H1 (cell line): Measurements from ENCODE around the gene PKN1. TPM values are rescaled to one million over a fixed set of nuclear protein-coding genes. Genes with fewer than 3 reads are reported as not detected.

Source experiments
- CTCF ChIA-PET: fragments of 300-600 bp; sonication (Branson Sonifier 250); formaldehyde crosslinking; loops from one replicate; lab custom pipeline; 2021; ENCODE audit not compliant: partially characterized antibody; lab: Charles Lee
- POLR2A ChIA-PET: fragments of 300-600 bp; sonication (Branson Sonifier 250); formaldehyde crosslinking; loops from one replicate; lab custom pipeline; 2021; ENCODE audit warnings: inconsistent platforms; ENCODE audit not compliant: partially characterized antibody; lab: Charles Lee
- DNase-seq, 2 experiments: peaks; one replicate each; pipeline versions ENCODE4 v3.0.0 to v3.0.0-alpha.2; 2010 to 2022; ENCODE audit warnings: low spot score in 2 of 2, low read depth in 1 of 2, mixed read lengths in 1 of 2
- FAIRE-seq: peaks from 2 replicates; lab custom pipeline; 2011; peaks lifted over from hg19 to GRCh38; lab: Jason Lieb, UNC
- H2AFZ ChIP-seq: 2 replicates; pipeline ENCODE4 v1.8.1; 2012; ENCODE audit warnings: low read length, inconsistent platforms
- H2AK5ac ChIP-seq: 2 replicates; pipeline ENCODE4 v1.6.1; 2013; ENCODE audit warnings: low read depth, low read length
- H2BK120ac ChIP-seq: replicated peaks from 2 replicates; pipeline ENCODE3; 2013; ENCODE audit warnings: low read depth, low read length, inconsistent platforms
- H2BK12ac ChIP-seq: 2 replicates; pipeline ENCODE4 v1.6.1; 2013; ENCODE audit warnings: low read depth, low read length
- H2BK15ac ChIP-seq: 2 replicates; pipeline ENCODE4 v1.6.1; 2013; ENCODE audit warnings: low read length
- H2BK20ac ChIP-seq: 2 replicates; pipeline ENCODE4 v1.6.1; 2013; ENCODE audit warnings: low read length
- H2BK5ac ChIP-seq: 2 replicates; pipeline ENCODE4 v1.6.1; 2013; ENCODE audit warnings: low read depth, low read length
- H3K14ac ChIP-seq: 2 replicates; pipeline ENCODE4 v1.6.1; 2013; ENCODE audit warnings: inconsistent platforms; ENCODE audit not compliant: insufficient read length
- H3K18ac ChIP-seq: 2 replicates; pipeline ENCODE4 v1.6.1; 2013; ENCODE audit warnings: low read length; ENCODE audit errors: extremely low read depth
- H3K23ac ChIP-seq: 2 replicates; pipeline ENCODE4 v1.6.1; 2013; ENCODE audit warnings: inconsistent platforms; ENCODE audit not compliant: insufficient read length
- H3K23me2 ChIP-seq: 2 replicates; pipeline ENCODE4 v1.6.1; 2013; ENCODE audit warnings: low read depth, low read length
- H3K27ac ChIP-seq: 2 replicates; pipeline ENCODE4 v1.6.1; 2011; ENCODE audit warnings: low read depth, low read length, inconsistent platforms
- H3K27me3 ChIP-seq, 4 experiments: replicated peaks in 1 of 4; 1 replicate in 1 of 4; 2 replicates in 3 of 4; pipeline versions ENCODE4 v1.6.1 to v1.8.1; 2011 to 2013; ENCODE audit warnings: low read length in 3 of 4, mild to moderate bottlenecking in 3 of 4, inconsistent platforms in 2 of 4, mixed read lengths in 2 of 4, moderate library complexity in 1 of 4; ENCODE audit not compliant: control insufficient read depth in 3 of 4, insufficient read depth in 3 of 4; ENCODE audit errors: extremely low read depth in 1 of 4
- H3K36me3 ChIP-seq, 4 experiments: 2 replicates each; pipeline versions ENCODE4 v1.6.1 to v1.8.1; 2011 to 2013; ENCODE audit warnings: mild to moderate bottlenecking in 4 of 4, low read length in 3 of 4, moderate library complexity in 2 of 4, control low read depth in 1 of 4, inconsistent platforms in 1 of 4; ENCODE audit not compliant: insufficient read depth in 4 of 4, control insufficient read depth in 2 of 4
- H3K4ac ChIP-seq: replicated peaks from 2 replicates; pipeline ENCODE3; 2013; ENCODE audit warnings: low read length, low read depth, mixed read lengths, inconsistent platforms; ENCODE audit not compliant: insufficient read length
- H3K4me1 ChIP-seq, 4 experiments: replicated peaks in 1 of 4; 1 replicate in 1 of 4; 2 replicates in 3 of 4; pipeline versions ENCODE4 v1.6.1 to v1.8.1; 2011 to 2013; ENCODE audit warnings: low read length in 3 of 4, inconsistent platforms in 2 of 4, mixed read lengths in 1 of 4; ENCODE audit not compliant: insufficient read depth in 4 of 4, control insufficient read depth in 3 of 4
- H3K4me2 ChIP-seq, 2 experiments: 2 replicates each; pipeline versions ENCODE4 v1.6.1 to v1.8.1; 2011 to 2013; ENCODE audit warnings: low read depth in 2 of 2, low read length in 2 of 2, control low read depth in 1 of 2, inconsistent platforms in 1 of 2, mild to moderate bottlenecking in 1 of 2; ENCODE audit not compliant: insufficient read depth in 1 of 2
- H3K4me3 ChIP-seq, 4 experiments: fragments of 200-600, 300-600 bp in 1 of 4; sonication (generic), shearing (Covaris generic), sonication (Bioruptor Twin) in 1 of 4; 2 replicates each; pipeline versions ENCODE4 v1.5.1 to v1.8.1; 2011 to 2016; ENCODE audit warnings: low read length in 4 of 4, low read depth in 3 of 4, control low read depth in 2 of 4, inconsistent platforms in 2 of 4, mild to moderate bottlenecking in 2 of 4, mixed read lengths in 1 of 4, moderate library complexity in 1 of 4; ENCODE audit not compliant: insufficient read depth in 2 of 4; ENCODE audit errors: extremely low read depth in 1 of 4
- H3K56ac ChIP-seq: replicated peaks from 2 replicates; pipeline ENCODE3; 2013; ENCODE audit warnings: low read depth, mild to moderate bottlenecking, mixed read lengths, low read length, inconsistent platforms; ENCODE audit not compliant: insufficient read length
- H3K79me1 ChIP-seq: 2 replicates; pipeline ENCODE4 v1.6.1; 2013; ENCODE audit warnings: low read depth, low read length, control low read depth
- H3K79me2 ChIP-seq, 2 experiments: 2 replicates each; pipeline versions ENCODE4 v1.6.1 to v1.8.1; 2012 to 2013; ENCODE audit warnings: low read length in 2 of 2, mild to moderate bottlenecking in 2 of 2, inconsistent platforms in 1 of 2; ENCODE audit not compliant: insufficient read depth in 2 of 2, control insufficient read depth in 1 of 2
- H3K9ac ChIP-seq, 4 experiments: replicated peaks in 1 of 4; 1 replicate in 1 of 4; 2 replicates in 3 of 4; pipeline versions ENCODE4 v1.6.1 to v1.8.1; 2011 to 2013; ENCODE audit warnings: low read depth in 3 of 4, low read length in 3 of 4, control low read depth in 2 of 4, mild to moderate bottlenecking in 2 of 4, moderate library complexity in 2 of 4, inconsistent platforms in 1 of 4; ENCODE audit errors: extremely low read depth in 1 of 4
- H3K9me3 ChIP-seq, 2 experiments: 2 replicates each; pipeline versions ENCODE4 v1.6.1 to v1.8.1; 2012 to 2013; ENCODE audit warnings: mild to moderate bottlenecking in 2 of 2, moderate library complexity in 2 of 2, control low read depth in 1 of 2, inconsistent platforms in 1 of 2, low read depth in 1 of 2, low read length in 1 of 2, mixed read lengths in 1 of 2; ENCODE audit not compliant: insufficient read depth in 2 of 2
- H4K20me1 ChIP-seq, 2 experiments: replicated peaks in 1 of 2; 2 replicates each; pipeline versions ENCODE3 to v1.8.1; 2011 to 2013; ENCODE audit warnings: inconsistent platforms in 2 of 2, low read length in 2 of 2, mild to moderate bottlenecking in 1 of 2; ENCODE audit not compliant: insufficient read depth in 2 of 2, control insufficient read depth in 1 of 2
- H4K5ac ChIP-seq: 2 replicates; pipeline ENCODE4 v1.6.1; 2013; ENCODE audit warnings: low read length, low read depth, mixed read lengths, inconsistent platforms; ENCODE audit not compliant: insufficient read length
- H4K8ac ChIP-seq: 2 replicates; pipeline ENCODE4 v1.8.0; 2013; ENCODE audit warnings: mild to moderate bottlenecking, moderate library complexity, low read length, inconsistent platforms; ENCODE audit not compliant: insufficient read depth; ENCODE audit errors: extremely low read depth
- H4K91ac ChIP-seq: replicated peaks from 2 replicates; pipeline ENCODE3; 2013; ENCODE audit warnings: low read length, mixed read lengths, inconsistent platforms; ENCODE audit not compliant: insufficient read length
- PHF8 ChIP-seq: fragments of 200-600 bp; sonication (generic); conservative IDR thresholded peaks from 2 replicates; pipeline ENCODE4 v1.7.1; 2012; ENCODE audit warnings: low read depth, mild to moderate bottlenecking, inconsistent platforms, low read length, moderate library complexity
- WGBS, 2 experiments: shearing (Covaris generic) in 1 of 2; methylation state at CpG; one replicate each; pipeline versions ENCODE4 v1.1.6 to v1.1.7; 2013 to 2015; ENCODE audit warnings: low lambda C conversion rate in 2 of 2, mixed read lengths in 2 of 2, inconsistent platforms in 1 of 2, low coverage in 1 of 2, missing lambda C conversion rate in 1 of 2; ENCODE audit not compliant: insufficient replicate concordance in 2 of 2, insufficient coverage in 1 of 2, insufficient read length in 1 of 2; ENCODE audit errors: extremely low coverage in 1 of 2, missing lambda C conversion rate in 1 of 2; 5-methylcytosine and 5-hydroxymethylcytosine counted together
- polyA plus RNA-seq, 7 experiments: library from polyadenylated mRNA; depleted of rRNA in 3 of 7; stranded (reverse) in 5 of 7; unstranded in 2 of 7; fragments of >200 nt in 5 of 7; fragments of 200-250 nt in 2 of 7; gene quantifications; 1 replicate in 5 of 7; 2 replicates in 1 of 7; 4 replicates in 1 of 7; pipeline versions ENCODE4 v1.2.1 to v1.2.3, GENCODE V29; 2011 to 2013; ENCODE audit warnings: missing spikeins in 2 of 7, mixed read lengths in 2 of 7
- total RNA-seq: library from RNA; stranded (reverse); fragmentation: NEBNext Ultra II Directional; extraction: Animal tissue kit (Norgen Biotek cat#: 25700); gene quantifications from 2 replicates; pipeline ENCODE4 v1.2.1, GENCODE V29; 2021

The PKN1 gene
- total and polyA plus RNA-seq, 2 of the 8 experiments (the other 6 are each of a cell fraction or from before 2014, with no cell fraction given) = 65.2 to 162 TPM

DNA sequence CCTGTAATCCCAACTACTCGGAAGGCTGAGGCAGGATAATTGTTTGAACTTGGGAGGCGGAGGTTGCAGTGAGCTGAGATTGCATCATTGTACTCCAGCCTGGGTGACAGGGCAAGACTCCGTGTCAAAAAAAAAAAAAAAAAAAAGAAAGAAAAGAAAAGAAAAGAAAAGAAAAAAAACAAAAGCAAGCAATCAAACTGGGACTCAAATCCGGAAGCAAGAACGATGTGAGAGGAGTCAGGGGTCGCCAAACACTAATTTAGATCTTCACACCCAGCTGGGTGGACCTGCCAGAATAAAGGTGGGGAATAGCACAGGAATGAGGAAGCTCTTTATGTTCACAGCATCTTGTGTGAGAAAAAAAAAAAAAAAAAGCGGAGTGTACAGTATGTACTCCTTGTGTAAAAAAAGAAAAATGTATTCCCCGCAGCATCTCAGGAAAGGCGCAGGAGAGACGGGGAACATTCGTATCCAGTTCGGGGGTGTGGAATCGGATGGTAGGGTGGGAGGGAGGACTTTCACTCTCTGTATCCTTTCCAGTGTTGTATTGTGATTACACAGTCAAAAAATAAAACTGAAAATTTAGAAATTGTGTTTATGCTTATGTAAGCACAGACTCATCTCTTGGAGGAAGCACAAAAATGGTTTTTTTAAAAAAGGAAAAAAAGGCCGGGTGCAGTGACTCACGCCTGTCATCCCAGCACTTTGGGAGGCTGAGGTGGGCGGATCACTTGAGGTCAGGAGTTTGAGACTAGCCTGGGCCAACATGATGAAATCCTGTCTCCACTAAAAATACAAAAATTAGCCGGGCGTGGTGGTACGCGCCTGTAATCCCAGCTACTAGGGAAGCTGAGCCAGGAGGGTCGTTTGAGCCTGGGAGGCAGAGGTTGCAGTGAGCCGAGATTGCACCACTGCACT, 77.5 kb downstream of the PKN1 start:
- TF ChIP-seq PHF8 = no peak
- H2BK120ac ChIP-seq = no peak overlapping the region
- H2AK5ac ChIP-seq = no peak overlapping the region
- H4K5ac ChIP-seq = no peak overlapping the region
- H3K18ac ChIP-seq = no peak overlapping the region
- no peak overlapping the region for H4K91ac ChIP-seq
- no peak overlapping the region for H3K27ac ChIP-seq
- ChIA-PET CTCF (interaction anchor here (0.8 to 1.3 kb wide), 4 partner anchors 13 to 745 kb away, joined by 3 to 4 read pairs (median 4); no protein-coding TSS in a partner anchor), POLR2A (interaction anchor here (0.7 to 1.5 kb wide), 2 partner anchors 15 to 40 kb away, joined by 3 to 5 read pairs; partner anchors contain the start of gene GIPC1)
- no peaks in the 10 kb centered on the region for H3K9me3 ChIP-seq
- no peak overlapping the region for H3K56ac ChIP-seq
- H2BK20ac ChIP-seq = no peak overlapping the region
- peaks cover 0 to 4% of the 10 kb centered on the region in 2 experiments; a peak in 1 of 4 replicates for H3K79me2 ChIP-seq
- no peak overlapping the region for H3K4me3 ChIP-seq
- H3K4ac ChIP-seq = no peak overlapping the region
- no peak overlapping the region for H2AFZ ChIP-seq
- no peak overlapping the region for H2BK12ac ChIP-seq
- FAIRE-seq (no peak), DNase-seq (no peak)
- H3K23me2 ChIP-seq = no peaks in the 10 kb centered on the region
- H3K4me2 ChIP-seq = no peak overlapping the region
- H3K4me1 ChIP-seq = peaks cover 0 to 4% (median 2%) of the 10 kb centered on the region in 4 experiments; a peak in 3 of 7 replicates
- peaks cover 0 to 10% of the 10 kb centered on the region in 2 experiments for H4K20me1 ChIP-seq
- H3K14ac ChIP-seq = no peak overlapping the region
- WGBS, 2 experiments = 92% methylated on average over 19 of the region's 22 CpGs; no CpG with 5 or more reads in 1 of the 2 experiments
- no peak overlapping the region for H4K8ac ChIP-seq
- H3K9ac ChIP-seq = no peak overlapping the region
- no peak overlapping the region for H3K23ac ChIP-seq
- no peak overlapping the region for H2BK15ac ChIP-seq
- peaks cover 7 to 17% (median 12%) of the 10 kb centered on the region in 4 experiments; a peak in 7 of 8 replicates for H3K36me3 ChIP-seq
- H3K27me3 ChIP-seq = no peaks in the 10 kb centered on the region
- H2BK5ac ChIP-seq = no peak overlapping the region
- peaks cover under 1% of the 10 kb centered on the region; the same call in 1 of the 2 replicates for H3K79me1 ChIP-seq
